Activated CD4-positive, alpha-beta T cell treated with anti-CD3 and anti-CD28 coated beads for 36 hours (primary cell): Measurements from ENCODE around the gene IMPG2. TPM values are rescaled to one million over a fixed set of nuclear protein-coding genes. Genes with fewer than 3 reads are reported as not detected.

Experiments used
- ATAC-seq: fragments of 200-7000 bp; cut with Tn5 transposase; one replicate; pipeline ENCODE4 v1.10.0; 2021; ENCODE audit warnings: mild to moderate bottlenecking, moderate library complexity
- CTCF ChIA-PET: fragments of 350-600 bp; sonication (Branson Sonifier 250); formaldehyde crosslinking; loops from one replicate; lab custom pipeline; 2021; ENCODE audit warnings: antibody characterized with exemption; lab: Charles Lee
- POLR2A ChIA-PET: fragments of 350-600 bp; sonication (Branson Sonifier 250); formaldehyde crosslinking; loops from one replicate; lab custom pipeline; 2021; ENCODE audit warnings: antibody characterized with exemption, inconsistent platforms; lab: Charles Lee
- DNase-seq: peaks from one replicate; pipeline ENCODE4 v3.0.0-alpha.2; 2020
- H3K27ac Mint-ChIP-seq: one replicate; pipeline ENCODE4 v1.8.0; 2021; ENCODE audit warnings: mixed read lengths
- H3K27me3 Mint-ChIP-seq: one replicate; pipeline ENCODE4 v1.8.0; 2021; ENCODE audit warnings: mixed read lengths
- H3K36me3 Mint-ChIP-seq: one replicate; pipeline ENCODE4 v1.8.0; 2021; ENCODE audit warnings: low read depth, mixed read lengths
- H3K4me1 Mint-ChIP-seq: one replicate; pipeline ENCODE4 v1.8.0; 2021; ENCODE audit warnings: mixed read lengths
- H3K4me3 Mint-ChIP-seq: one replicate; pipeline ENCODE4 v1.8.0; 2021; ENCODE audit warnings: mild to moderate bottlenecking, moderate library complexity, mixed read lengths
- H3K9me3 Mint-ChIP-seq: one replicate; pipeline ENCODE4 v1.8.0; 2021; ENCODE audit warnings: low read depth, mixed read lengths
- intact Hi-C, 2 experiments: fragments of 100-400 bp; cut with DNase I in 1 of 2; cut with micrococcal nuclease in 1 of 2; formaldehyde crosslinking; loops; one replicate each; pipeline versions ENCODE4 v1.14.2 to v1.15.1; 2022 to 2024; cut with DNase I, micrococcal nuclease
- total RNA-seq, 2 experiments: library from RNA; stranded (reverse); gene quantifications; one replicate each; pipeline ENCODE4 v1.2.3, GENCODE V29; 2021

The IMPG2 gene
- total RNA-seq, 2 experiments from 2014 or later: 0.12 to 0.14 TPM

DNA sequence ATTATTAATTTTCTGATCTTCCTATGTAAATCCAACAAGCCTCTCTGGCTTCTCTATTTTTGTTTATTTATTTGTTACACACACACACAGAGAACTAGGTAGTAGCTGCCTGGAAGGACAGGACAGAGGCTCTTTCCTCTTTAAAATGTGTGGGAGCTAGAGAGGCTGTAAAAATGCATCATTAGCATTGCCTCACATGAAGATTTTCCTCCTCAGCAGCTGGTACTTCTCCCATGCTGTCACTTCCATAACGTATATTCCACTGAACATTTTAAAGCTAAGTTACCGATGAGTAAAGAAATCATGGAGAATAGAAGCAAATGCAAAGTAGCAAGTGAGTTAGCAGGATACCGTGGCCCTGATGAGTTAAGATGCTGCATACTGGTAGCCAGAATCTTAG is 63.9 kb downstream of the IMPG2 start:
- no peak for DNase-seq
- no peak for ATAC-seq
- H3K36me3 Mint-ChIP-seq: no peaks in the 10 kb centered on the region

GRCh38 chr3:101255441-101255840 is 64.9 kb downstream of the IMPG2 start:
- Mint-ChIP-seq H3K4me1 (peaks cover under 1% of the 10 kb centered on the region), H3K4me3 (no peak overlapping the region), H3K36me3 (no peaks in the 10 kb centered on the region), H3K27me3 (no peaks in the 10 kb centered on the region), H3K27ac (no peak overlapping the region), H3K9me3 (no peaks in the 10 kb centered on the region)
- intact Hi-C loops: no loop called here
- ChIA-PET CTCF (no interaction called here), POLR2A (no interaction called here)
- no peak for ATAC-seq
- DNase-seq: no peak

More for the DNA sequence above, 63.9 kb downstream of the IMPG2 start:
- Mint-ChIP-seq H3K4me3 (no peak overlapping the region), H3K9me3 (no peaks in the 10 kb centered on the region), H3K4me1 (peaks cover 2% of the 10 kb centered on the region), H3K27ac (no peak overlapping the region), H3K27me3 (no peaks in the 10 kb centered on the region)
- ChIA-PET CTCF (no interaction called here), POLR2A (no interaction called here)
- intact Hi-C loops: no loop called here

GRCh38 chr3:101253396-101253795 is 67.0 kb downstream of the IMPG2 start:
- H3K9me3 Mint-ChIP-seq: no peaks in the 10 kb centered on the region
- intact Hi-C loops: no loop called here
- H3K4me3 Mint-ChIP-seq: no peak overlapping the region
- DNase-seq (no peak), ATAC-seq (no peak)
- H3K36me3 Mint-ChIP-seq: peaks cover 8% of the 10 kb centered on the region
- H3K27ac Mint-ChIP-seq: no peak overlapping the region
- POLR2A ChIA-PET: no interaction called here
- CTCF ChIA-PET: no interaction called here
- no peaks in the 10 kb centered on the region for H3K27me3 Mint-ChIP-seq
- H3K4me1 Mint-ChIP-seq: peaks cover 3% of the 10 kb centered on the region

DNA sequence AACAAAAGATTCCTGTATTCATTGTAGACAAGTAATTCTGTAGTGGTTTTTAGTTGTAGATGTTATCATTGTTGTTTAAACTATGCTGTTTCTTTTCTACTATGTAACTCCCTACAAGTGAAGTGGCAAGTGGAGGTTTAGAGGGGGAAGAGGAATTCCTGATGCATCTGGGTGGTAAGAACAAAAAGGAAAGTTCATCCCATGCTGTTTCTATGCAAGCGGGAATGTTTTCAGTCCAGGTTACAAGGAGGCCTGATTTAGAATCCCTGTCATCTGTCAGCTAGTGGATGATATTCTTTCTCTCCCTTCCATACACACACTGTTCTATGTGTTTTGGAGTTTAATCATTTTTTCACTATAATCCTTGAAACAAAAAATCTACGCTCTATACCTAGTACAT is 67.4 kb downstream of the IMPG2 start:
- ATAC-seq: no peak
- ChIA-PET POLR2A (no interaction called here), CTCF (no interaction called here)

DNA sequence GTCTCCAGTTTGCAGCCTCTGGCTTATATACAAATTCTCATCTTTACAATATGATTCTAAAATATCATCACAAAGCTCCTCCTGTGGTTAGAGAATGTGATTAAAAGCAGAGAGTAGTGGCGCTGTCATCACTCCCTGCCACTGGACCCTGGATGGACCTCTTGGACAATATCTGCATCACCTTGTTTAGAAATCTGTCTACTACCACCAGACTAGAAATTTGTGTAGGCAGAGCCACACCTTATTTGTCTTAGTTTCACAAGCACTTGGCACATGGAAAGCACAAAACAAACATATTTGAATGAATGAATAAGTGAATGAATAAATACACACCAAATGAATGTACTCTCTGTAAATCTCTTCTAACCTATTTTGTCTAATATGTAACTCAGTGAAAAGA is 68.1 kb downstream of the IMPG2 start:
- no peak for ATAC-seq

More for the DNA sequence above, 67.4 kb downstream of the IMPG2 start:
- DNase-seq: no peak
- Mint-ChIP-seq H3K27me3 (no peaks in the 10 kb centered on the region), H3K27ac (no peak overlapping the region), H3K9me3 (no peaks in the 10 kb centered on the region), H3K4me1 (peaks cover 3% of the 10 kb centered on the region), H3K36me3 (peaks cover 10% of the 10 kb centered on the region), H3K4me3 (no peak overlapping the region)
- intact Hi-C loops: no loop called here

DNA sequence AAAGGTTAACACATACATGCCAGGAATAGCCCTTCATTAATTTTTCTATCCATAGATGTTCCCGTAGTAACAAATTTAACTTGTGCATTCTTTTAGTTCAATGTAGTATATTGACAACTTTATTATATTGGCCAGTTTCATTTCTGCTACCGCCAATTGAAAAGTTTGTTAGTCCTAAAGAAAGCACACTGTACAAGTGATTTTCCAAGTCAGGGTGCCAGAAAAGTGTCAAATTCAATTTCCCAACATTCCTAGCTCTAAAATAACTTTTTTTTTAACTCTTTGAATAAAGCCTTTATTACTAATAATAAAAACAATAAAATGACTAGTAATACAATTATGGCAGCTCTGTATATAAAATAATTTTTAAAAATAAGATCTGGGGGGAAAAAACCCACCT is 68.9 kb downstream of the IMPG2 start:
- no peak for ATAC-seq
- no peak for DNase-seq
- ChIA-PET POLR2A (no interaction called here), CTCF (interaction anchor here (0.5 to 1.3 kb wide), 2 partner anchors 13 to 185 kb away, joined by 3 read pairs; no protein-coding TSS in a partner anchor)
- H3K4me1 Mint-ChIP-seq: peaks cover 3% of the 10 kb centered on the region
- intact Hi-C loops: no loop called here
- peaks cover 10% of the 10 kb centered on the region for H3K36me3 Mint-ChIP-seq
- H3K27ac Mint-ChIP-seq: no peak overlapping the region
- H3K4me3 Mint-ChIP-seq: no peak overlapping the region
- H3K27me3 Mint-ChIP-seq: no peaks in the 10 kb centered on the region
- no peaks in the 10 kb centered on the region for H3K9me3 Mint-ChIP-seq

More for the DNA sequence above, 68.1 kb downstream of the IMPG2 start:
- Mint-ChIP-seq H3K27me3 (no peaks in the 10 kb centered on the region), H3K9me3 (no peaks in the 10 kb centered on the region), H3K36me3 (peaks cover 10% of the 10 kb centered on the region), H3K4me1 (peaks cover 3% of the 10 kb centered on the region), H3K27ac (no peak overlapping the region), H3K4me3 (no peak overlapping the region)
- no peak for DNase-seq
- ChIA-PET CTCF (interaction anchor here (0.5 to 0.6 kb wide), 2 partner anchors 50 to 95 kb away, joined by 3 read pairs; no protein-coding TSS in a partner anchor), POLR2A (no interaction called here)
- intact Hi-C loops: no loop called here

DNA sequence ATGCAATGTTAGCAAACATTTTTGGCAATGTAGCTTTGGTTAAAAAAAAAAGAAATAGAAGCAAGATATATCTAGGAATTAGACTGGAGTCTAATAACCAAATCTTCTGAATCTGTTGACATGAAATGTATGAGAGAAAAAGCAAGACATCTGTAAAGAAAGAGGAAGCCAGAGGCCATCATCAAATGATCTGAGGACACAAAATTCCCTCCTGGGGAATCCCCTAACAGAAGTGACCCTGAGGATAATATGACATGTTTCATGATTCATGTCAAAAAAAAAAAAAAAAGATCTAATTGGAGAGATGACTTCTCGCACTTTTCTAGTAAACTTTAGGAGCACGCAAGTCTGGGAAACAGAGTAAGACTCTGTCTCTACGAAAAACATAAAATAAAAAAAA is 70.9 kb downstream of the IMPG2 start:
- no peak for DNase-seq
- Mint-ChIP-seq H3K36me3 (peaks cover 11% of the 10 kb centered on the region), H3K27me3 (no peaks in the 10 kb centered on the region), H3K4me3 (no peak overlapping the region), H3K4me1 (peaks cover 3% of the 10 kb centered on the region), H3K9me3 (no peaks in the 10 kb centered on the region), H3K27ac (no peak overlapping the region)
- ChIA-PET POLR2A (interaction anchor here (0.6 kb wide), 1 partner anchor 120 kb away, joined by 3 read pairs; no protein-coding TSS in a partner anchor), CTCF (interaction anchor here (0.6 to 1.1 kb wide), 3 partner anchors 16 to 28 kb away, joined by 3 read pairs; no protein-coding TSS in a partner anchor)
- no peak for ATAC-seq
- intact Hi-C loops: no loop called here

- no peaks in the 10 kb centered on the region for H3K9me3 Mint-ChIP-seq
- no peaks in the 10 kb centered on the region for H3K27me3 Mint-ChIP-seq
- no peak overlapping the region for H3K27ac Mint-ChIP-seq
- ChIA-PET CTCF (no interaction called here), POLR2A (no interaction called here)
- H3K4me1 Mint-ChIP-seq: peaks cover 9% of the 10 kb centered on the region
- ATAC-seq (no peak), DNase-seq (no peak)
- no peak overlapping the region for H3K4me3 Mint-ChIP-seq
- intact Hi-C loops: no loop called here
- H3K36me3 Mint-ChIP-seq: peaks cover 15% of the 10 kb centered on the region
Measured at GRCh38 chr3:101248736-101249135, 71.6 kb downstream of the IMPG2 start.

DNA sequence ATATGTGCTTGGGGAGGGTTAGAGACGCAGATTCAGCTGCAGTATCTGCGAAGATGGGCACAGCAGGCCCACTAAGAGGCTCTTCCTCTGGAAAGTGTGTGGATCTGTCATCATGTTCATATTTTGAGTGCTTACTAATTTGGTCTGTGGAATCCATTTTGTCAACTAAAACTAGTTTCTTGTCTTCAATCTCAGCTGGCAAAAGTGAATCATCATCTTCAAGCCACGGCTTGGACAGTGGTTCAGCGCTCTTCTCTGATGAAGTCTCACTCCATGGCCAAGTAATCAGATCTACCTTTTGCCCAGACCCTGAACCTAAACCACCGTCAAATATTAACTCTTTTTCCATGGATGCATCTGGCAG is 76.2 kb downstream of the IMPG2 start:
- no peak overlapping the region for H3K27ac Mint-ChIP-seq

GRCh38 chr3:101243285-101244211 is 76.8 kb downstream of the IMPG2 start:
- POLR2A ChIA-PET: no interaction called here
- Mint-ChIP-seq H3K4me1 (peaks cover 7% of the 10 kb centered on the region), H3K4me3 (no peak overlapping the region), H3K36me3 (peaks cover 12% of the 10 kb centered on the region), H3K27me3 (no peaks in the 10 kb centered on the region), H3K9me3 (no peaks in the 10 kb centered on the region), H3K27ac (no peak overlapping the region)
- intact Hi-C loops: no loop called here
- CTCF ChIA-PET: interaction anchor here (0.6 kb wide), 1 partner anchor 376 kb away, joined by 3 read pairs; no protein-coding TSS in a partner anchor
- DNase-seq (peak; percentile 45), ATAC-seq (peak; percentile 67)

More for the DNA sequence above, 76.2 kb downstream of the IMPG2 start:
- no peak for ATAC-seq
- ChIA-PET POLR2A (no interaction called here), CTCF (interaction anchor here (0.6 kb wide), 2 partner anchors 376 to 550 kb away, joined by 3 read pairs; no protein-coding TSS in a partner anchor)
- Mint-ChIP-seq H3K4me3 (no peak overlapping the region), H3K36me3 (peaks cover 14% of the 10 kb centered on the region), H3K9me3 (no peaks in the 10 kb centered on the region), H3K27me3 (no peaks in the 10 kb centered on the region), H3K4me1 (peaks cover 8% of the 10 kb centered on the region)
- intact Hi-C loops: no loop called here
- no peak for DNase-seq

DNA sequence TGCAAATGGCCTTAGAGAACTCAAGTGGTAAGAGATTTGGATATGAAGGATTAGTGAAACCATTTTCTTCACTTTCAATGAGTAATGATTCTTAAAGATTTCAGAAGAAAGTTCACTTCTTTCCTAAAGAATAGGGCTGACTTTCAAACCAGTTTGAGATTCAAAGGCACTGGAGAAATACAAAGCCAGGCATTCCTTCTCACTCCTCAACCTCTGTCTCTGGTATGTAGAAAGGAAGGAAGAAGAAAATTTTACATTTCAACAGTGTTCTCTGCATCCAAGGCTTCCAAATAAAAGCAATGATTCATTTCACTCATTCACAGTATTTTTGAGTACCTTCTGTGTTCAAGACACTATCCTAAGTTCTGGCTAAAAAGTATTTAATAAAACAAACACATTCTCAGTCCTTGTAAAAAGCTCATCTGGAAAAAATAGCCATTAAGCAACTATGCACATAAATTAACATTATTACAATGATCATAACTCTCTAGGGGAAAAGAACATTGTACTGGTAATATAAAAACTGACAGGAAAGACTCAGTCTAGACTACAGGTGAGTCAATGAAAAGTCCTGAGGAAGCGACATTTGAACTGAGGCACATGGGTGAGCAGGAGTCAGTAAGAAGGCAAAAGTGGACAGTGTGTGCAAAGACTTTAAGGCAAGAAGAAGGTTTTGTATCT is 79.5 kb downstream of the IMPG2 start:
- CTCF ChIA-PET: interaction anchor here (0.6 kb wide), 1 partner anchor 161 kb away, joined by 3 read pairs; no protein-coding TSS in a partner anchor
- no peak overlapping the region for H3K4me3 Mint-ChIP-seq
- no peak overlapping the region for H3K27ac Mint-ChIP-seq
- DNase-seq: no peak
- peaks cover 7% of the 10 kb centered on the region for H3K4me1 Mint-ChIP-seq
- intact Hi-C loops: no loop called here
- peaks cover 9% of the 10 kb centered on the region for H3K36me3 Mint-ChIP-seq
- POLR2A ChIA-PET: no interaction called here
- H3K9me3 Mint-ChIP-seq: no peaks in the 10 kb centered on the region
- ATAC-seq: no peak
- H3K27me3 Mint-ChIP-seq: no peaks in the 10 kb centered on the region
